NCI-H510A (cell line): ENCODE results near the gene SEC22A.

ENCODE experiments used
- DNase-seq: peaks from one replicate; lab custom pipeline; 2025; lab: John Stamatoyannopoulos, UW

The SEC22A gene

DNA sequence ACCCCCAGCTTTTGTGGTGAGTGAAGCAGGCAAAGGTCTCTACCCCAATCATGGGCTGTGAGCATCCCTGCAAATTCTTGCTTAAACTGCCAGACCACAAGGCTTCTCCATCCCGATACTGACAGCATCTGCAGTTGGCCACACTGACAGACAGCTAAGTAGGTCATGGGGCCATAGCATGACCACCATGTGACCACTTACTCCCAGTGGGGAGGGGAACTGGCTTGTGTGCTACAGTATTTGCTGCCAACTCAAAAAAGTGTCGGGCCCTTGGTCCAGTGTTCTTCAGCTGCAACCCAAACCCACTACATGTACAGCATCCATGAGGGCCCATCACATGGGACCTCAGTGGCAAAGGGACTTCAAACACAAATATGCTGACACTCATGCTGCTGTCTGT is 103.4 kb downstream of the SEC22A start:
- no peak for DNase-seq

DNA sequence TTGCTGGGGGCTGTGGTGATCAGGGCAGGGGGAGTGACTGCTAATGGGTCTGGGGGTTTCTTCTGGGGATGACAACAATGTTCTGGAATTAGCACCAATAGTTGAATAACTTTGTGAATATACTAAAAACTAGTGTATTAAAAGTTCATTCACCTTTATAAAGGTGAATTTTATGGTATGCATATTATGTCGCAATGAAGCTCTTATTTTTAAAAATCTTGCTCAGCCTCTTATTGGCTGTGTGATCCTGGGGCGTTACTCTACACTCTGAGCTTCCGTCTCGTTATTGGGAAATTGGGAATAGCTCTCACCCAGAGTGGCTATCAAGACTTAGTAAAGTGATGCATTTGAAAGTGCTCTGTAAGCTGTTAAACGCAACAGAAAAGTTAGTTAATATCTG is 105.3 kb downstream of the SEC22A start:
- no peak for DNase-seq

DNA sequence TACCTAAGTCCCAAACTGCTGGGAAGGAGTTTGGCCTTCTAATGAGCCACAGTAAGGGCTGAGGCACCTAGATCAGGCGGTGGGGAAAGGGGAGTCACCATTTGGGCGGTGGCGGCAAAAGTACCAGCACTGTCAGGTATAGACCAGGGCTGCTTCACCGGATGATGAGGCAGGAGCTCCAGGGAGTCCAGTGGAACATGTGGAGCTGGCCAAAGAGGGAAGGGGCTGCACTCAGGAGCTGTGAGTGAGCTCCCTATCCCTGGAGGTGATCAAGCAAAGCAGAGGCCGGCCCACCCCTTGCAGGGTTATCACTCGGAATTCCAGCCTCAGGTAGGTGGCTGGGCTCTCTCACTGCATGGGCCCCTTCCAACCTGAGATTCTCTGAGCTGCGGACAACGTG is 108.4 kb downstream of the SEC22A start:
- DNase-seq: no peak

DNA sequence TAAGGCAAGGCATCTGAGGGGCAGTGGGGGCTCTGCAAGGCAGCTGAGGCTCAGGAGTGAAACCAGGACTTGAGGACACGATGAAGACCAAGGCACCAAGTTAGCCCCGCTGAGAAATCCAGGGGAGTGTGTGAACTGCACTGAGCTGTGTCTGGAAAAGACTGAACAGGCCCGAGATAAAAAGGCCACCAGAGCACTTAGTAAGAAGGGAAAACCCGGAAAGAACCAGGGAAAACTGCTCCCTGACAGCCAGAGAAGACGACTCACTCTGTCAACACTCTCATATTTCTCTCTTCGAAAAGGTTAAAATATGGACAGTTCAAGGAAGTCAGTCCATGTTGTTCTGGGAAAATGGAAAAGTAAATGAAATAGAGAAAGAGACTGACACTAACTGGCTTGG is 109.0 kb downstream of the SEC22A start:
- DNase-seq: no peak

DNA sequence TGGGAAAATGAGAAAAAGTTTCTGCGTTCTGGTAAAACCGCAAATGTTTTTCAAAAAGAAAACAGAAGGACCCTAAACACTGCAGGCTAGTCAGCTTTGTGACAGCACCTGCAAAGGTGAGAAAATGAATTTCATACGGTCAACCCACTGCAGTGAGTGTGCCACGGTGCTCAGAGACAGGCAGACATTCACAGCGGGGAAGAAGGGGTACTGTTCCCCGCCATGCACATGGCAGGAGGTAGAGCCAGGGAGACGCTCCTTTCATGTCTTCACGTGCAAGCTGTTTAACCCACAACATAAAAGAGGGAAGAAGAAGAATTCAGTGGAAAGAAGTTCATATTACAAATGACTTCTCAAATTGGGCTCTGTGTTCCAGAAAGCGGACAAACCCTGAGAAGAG is 109.5 kb downstream of the SEC22A start:
- DNase-seq: no peak

DNA sequence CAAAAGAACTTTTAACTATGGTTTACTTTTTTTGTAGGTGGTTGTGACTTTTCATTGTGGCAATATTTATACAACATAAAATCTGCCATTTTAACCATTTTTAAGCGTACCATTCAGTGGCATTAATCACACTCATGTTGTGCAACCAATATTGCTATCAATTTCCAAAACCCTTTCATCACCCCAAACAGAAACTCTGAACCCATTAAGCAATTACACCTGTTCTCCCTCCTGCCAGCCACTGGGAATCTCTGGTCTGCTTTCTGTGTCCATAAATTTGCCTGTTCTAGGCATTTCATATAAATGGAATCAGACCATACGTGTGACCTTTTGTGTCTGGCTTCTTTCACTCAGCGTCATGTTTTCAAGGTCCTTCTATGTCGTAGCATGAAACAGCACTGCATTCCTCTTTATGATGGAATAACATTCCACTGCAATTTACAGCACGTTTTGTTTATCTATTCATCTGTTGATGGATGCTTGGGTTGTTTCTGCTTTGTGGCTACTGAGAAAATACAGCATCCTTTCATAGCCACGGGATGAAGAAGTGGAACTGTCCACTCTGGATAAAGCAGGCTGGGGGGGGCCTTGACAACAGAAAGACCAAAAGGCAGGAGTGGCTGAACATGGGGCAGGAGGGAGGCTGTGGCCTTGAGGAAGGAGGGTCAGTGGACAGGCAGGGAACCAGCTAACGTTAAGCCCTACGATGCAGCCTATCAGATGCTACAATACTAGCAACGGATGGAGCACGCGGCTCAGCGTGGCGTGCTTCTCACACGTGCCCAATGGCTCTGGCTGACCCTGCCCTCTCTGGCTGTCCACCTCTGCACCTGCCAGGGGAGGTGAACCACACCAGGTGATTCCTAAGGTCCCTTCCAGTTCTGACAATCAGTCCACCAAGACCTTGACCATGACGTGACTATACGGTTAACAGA is 110.9 kb downstream of the SEC22A start:
- no peak for DNase-seq

DNA sequence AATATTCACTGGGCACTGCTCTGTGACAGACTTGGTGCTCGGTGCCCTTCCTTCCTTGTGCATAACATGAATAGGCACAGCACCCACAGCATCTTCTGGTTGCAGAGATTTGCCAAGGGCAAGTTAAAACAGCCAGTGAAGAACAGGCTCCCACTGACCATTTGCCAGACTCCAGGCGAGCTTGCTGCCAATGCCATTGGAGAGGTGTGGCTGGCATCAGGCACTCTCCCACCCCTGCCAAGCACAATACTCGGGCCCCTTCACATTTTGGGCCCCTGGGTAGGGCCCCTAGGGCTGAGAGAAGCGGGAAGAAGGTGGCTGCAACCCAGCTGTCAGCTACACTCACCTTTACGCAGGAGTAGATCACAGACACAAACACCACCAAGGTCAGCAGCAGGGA is 112.1 kb downstream of the SEC22A start:
- no peak for DNase-seq

DNA sequence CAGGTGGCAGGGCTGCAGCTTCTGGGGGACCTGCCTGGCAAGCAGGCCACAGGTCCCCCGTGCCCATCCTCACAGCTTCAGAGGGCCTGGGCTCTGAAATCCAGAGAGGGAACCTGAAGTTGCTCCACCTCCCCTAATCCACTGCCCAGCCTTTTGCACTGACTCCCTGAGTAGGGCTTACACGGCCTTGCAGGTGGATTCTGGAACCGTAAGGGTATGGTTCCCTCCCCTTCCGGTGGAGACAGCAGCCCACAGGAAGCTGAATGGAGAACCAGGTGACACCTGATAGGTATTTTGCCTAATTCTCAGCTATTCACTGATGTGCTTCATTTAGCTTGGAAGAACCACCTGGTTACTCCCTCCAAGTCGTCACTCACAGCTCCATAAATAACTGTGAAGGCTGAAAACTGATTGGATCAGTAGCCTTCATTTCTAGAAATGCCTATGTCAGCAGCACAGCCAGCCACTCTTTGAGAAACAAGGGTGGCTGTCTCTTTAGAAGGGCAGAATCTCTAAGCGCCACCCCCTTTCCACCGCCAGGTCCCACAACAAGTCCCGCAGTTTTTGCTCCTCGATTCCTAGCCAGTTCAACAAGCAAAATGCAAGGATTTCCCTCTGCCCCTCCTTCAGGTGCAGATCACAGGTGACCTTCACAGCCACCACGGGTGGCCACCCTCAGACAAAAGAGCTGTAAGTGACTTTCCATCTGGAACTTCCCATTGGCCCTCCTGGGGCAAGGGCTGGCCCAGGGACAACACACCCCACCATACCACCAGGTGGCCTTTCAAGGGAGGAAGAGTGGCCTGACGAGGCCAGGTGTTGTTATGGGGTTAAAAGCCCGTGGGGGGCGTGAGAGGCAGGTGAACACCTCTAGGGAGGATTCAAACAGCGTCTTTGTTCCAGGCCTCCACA is 112.9 kb downstream of the SEC22A start:
- DNase-seq: peak; percentile 73

DNA sequence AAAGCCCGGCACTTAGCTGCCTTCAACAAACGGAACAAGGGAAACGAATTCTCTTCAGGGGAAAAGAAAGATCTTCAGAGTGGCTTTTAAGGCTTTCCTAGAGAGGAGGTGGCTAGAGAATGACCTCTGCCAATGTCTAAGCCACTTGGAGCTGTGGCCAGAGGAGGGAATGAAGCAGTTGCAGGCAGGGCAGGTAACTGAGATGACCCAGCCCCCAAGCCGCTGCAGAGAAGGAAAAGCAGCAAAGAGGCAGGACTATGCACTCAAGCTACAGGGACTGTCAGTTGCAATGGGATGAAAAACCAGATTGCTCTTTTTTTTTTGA is 113.5 kb downstream of the SEC22A start:
- DNase-seq: no peak

DNA sequence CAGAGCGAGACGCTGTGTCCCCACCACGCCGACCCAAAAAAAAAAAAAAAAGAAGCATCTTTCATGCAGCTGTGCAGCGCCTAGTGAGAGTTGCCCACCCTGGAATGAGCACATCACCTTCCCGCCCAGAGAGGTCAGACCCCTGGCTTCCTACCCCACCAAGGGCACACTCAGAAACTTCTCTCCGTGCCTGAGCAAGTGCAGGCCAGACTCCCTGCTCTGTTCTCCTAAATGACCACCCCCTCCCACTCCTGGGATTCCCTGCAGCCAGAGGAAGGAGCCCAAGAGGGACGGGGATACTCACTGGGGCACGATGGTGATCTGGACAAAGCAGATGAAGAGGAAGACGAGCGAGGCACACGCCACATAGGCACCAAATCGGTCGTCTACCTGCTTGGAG is 116.0 kb downstream of the SEC22A start:
- DNase-seq: no peak

DNA sequence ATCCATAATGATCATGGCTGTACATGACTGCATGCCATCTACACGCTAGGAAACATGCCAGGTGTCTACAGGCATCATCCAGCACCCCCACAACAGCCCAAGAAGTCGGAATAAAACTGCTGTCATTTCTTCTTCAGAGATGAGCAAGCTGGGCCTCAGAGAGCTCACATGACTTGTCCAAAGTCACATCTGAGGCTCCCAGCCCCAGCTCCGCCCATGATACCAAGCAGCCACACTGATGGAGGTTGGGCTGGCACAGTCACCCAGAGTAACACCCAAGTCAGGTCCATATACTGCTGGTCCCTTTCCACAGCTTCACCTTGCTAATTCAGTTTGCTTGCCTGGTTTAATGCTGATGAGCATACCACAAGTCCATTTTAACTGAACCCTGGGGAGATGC is 116.6 kb downstream of the SEC22A start:
- DNase-seq: no peak

DNA sequence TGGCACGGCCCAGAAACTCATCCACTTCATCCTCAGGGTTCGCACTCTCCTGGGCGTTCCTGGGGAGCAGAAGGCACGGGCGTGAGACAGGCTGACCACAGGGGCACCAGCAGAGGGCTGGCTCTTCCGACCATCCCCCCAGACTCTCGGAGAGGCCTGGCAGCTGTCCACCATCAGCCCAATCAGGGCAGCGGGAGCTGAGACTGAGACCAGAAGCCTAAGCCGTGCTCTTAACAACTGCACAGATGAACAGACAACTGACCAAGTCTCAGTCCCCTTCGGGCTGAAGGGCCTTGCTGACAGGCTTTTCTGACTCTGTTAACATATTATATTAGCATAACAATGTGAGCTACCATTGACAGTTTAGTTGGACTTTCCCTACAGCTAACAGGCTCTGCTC is 118.0 kb downstream of the SEC22A start:
- DNase-seq: no peak

DNA sequence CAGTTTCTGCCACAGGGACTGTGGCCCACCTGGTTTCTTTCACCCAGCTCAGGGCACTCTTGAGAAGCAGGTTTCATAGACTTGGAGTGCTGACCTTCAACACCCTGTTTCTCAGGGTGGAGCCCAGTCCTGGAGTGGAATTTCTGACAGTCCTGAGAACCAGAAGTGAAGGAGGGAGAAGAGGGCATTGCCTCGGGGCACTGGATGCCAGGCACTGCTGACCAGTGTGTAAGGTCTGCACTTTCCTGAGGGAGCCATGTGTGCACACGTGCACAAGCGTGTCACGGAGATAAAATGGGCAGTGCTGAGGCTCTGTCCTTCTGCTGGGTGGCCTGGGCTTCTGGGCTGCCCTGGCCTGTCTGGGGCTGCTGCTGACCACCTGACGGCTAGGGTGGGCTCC is 118.5 kb downstream of the SEC22A start:
- no peak for DNase-seq

DNA sequence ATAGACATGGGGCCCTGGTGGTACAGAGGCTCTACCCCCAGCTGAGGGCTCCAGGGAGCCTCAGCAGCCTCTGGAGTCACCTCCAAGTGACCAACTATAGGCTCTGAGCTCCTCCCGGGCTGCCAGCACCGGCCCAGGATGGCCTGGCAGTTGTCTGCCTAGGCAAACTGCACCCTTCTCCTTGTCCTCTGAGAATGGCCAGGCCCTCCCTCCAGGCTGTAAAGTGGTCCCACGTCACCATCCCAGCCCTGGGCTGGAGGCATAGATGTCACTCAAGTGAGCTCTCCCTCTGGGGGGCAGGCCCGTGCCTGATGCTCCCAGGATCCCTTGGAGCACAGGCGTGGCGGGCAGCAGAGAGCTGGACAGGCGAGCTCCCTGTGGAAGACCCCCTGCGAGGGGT is 120.1 kb downstream of the SEC22A start:
- no peak for DNase-seq

DNA sequence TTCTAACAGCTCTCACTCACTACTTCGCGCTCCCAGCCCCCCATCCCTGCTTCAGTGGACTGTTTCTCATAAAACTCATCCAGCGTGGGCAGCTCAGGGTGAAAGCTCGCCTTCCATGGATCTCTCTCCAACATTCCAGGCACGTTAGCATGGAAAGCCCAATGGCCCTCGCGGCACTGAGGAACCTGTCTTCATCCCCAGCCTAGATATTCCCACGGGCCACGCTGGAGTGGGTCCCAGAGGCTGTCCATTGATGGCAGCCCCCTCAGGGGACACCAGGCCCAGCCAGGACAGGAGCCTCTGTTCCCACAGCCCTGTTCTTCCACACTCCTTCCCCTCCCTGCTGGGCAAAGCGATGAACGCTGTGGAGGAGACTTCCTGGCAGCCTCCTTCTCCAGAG is 121.1 kb downstream of the SEC22A start:
- DNase-seq: no peak
